Measurements from ENCODE around the gene TET2.

- TF ChIP-seq CTCF (conservative IDR thresholded peaks at IDR 0.05; ENCODE audit: low read depth, low read length) (no peak), POLR2A (IDR thresholded peaks at IDR 0.05; ENCODE audit: low read depth, low read length) (no peak), RAD21 (IDR thresholded peaks at IDR 0.05; ENCODE audit: low read length) (no peak), BHLHE40 (IDR thresholded peaks at IDR 0.05; ENCODE audit: low read depth, low read length) (no peak), ELK1 (IDR thresholded peaks at IDR 0.05; ENCODE audit: borderline replicate concordance, low read depth, low read length) (no peak), MAFK (IDR thresholded peaks at IDR 0.05; ENCODE audit: low read depth, low read length) (no peak), USF2 (IDR thresholded peaks at IDR 0.05; ENCODE audit: low read depth, low read length) (no peak), FOS (IDR thresholded peaks at IDR 0.05; ENCODE audit: low read depth, low read length) (no peak), RCOR1 (IDR thresholded peaks at IDR 0.05; ENCODE audit: insufficient replicate concordance, low read length) (no peak), RFX5 (IDR thresholded peaks at IDR 0.05; ENCODE audit: low read depth, low read length) (no peak), CEBPB (IDR thresholded peaks at IDR 0.05; ENCODE audit: low read depth, low read length) (no peak)
Measured at GRCh38 chr4:105283501-105283900, 136.8 kb downstream of the TET2 start.
